Activated CD4-positive, alpha-beta T cell treated with anti-CD3 and anti-CD28 coated beads for 24 hours (primary cell): ENCODE results near the gene SLBP.

Experiments
- DNase-seq, 2 donors: peaks; one replicate each; pipeline ENCODE4 v3.0.0-alpha.2; 2020; ENCODE audit warnings: low read depth in 2 of 2

Gene SLBP

DNA sequence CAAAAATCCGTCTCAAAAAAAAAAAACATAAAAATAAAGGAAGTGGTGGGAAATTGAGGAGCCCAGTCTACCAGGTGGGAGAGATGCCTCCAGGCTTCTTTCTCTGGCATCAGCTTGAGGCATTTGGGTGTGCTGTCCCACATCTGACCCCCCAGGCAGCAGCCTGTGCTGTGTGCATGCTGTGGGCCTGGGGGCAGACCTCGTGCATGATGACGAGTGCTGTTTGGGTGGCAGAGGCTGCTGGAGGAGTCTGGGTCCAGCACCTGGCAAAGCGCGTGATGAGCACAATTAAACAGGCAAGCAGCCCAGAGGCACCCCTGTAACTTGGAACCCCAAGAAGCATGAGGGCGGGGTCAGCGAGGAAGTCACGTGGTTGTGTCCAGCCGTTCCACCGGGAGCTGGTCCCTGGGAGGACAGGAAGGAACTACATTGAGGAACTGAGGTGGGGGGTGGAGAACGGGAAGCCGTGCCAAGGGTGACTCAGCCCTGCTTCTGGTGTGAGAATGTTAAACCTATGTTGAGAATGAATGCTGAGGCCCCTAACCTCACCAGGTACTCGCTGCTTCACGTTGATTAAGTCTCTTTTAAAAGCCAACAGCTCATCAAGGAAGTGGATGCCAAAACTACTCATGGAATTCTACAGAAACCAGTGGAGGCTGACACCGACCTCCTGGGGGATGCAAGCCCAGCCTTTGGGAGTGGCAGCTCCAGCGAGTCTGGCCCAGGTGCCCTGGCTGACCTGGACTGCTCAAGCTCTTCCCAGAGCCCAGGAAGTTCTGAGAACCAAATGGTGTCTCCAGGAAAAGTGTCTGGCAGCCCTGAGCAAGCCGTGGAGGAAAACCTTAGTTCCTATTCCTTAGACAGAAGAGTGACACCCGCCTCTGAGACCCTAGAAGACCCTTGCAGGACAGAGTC lies 15.3 kb upstream of the SLBP start:
- no peak for DNase-seq

DNA sequence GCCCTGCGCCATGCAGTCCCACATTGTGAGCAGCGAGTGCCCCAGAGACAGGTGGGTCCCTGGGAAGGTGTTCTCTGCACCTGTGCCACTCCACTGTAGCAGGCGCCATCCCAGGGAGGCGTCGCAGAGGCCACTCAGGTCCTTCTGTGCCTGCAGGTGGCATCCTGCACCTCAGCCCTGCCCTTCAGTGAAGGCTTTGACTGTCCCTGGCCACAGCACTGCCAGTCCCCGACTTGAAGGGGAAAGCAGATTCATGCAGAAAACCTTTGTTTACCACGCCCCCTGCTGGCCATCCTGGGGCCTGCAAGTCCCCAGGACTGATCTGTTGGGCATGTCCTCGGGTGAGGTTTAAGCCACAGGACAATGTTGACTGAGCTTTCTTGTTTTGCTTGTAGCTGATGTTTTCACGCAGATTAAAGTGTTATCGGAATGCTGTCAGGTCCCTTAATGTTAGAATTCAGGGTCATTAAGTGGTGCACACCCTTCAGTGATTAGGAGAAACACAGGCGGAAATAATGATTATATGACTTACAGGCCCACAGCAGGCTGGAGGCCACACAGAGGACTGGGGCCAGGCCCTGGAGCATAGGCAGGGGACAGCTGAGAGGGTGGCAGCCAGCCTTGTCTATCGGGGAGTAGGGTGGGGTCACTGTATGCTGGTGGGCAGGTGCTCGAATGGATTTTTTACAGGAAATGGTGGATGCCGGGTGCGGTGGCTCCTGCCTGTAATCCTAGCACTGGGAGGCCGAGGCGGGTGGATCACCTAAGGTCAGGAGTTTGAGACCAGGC lies 14.2 kb upstream of the SLBP start:
- DNase-seq, result peak; percentile 85 to 89

DNA sequence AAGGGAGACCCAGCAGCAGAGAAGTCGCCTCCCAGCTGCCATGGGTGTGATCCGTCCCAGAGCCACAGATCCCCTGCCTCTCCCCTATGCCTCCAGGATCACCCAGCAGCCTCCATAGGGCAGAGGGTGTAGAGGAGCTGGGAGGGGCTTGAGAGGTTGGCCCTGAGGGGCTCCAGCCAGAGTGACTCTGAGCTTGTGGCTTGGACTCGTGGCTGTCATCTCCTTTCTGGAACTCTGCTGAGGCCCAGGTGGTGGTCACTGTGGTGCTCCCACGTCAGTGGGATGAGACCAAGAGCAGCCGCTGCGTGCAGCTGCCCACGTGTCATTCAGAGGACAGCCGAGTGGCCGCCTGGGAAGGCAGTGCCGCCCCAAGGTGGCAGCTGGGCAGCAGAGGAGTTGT lies 13.4 kb upstream of the SLBP start:
- no peak for DNase-seq

DNA sequence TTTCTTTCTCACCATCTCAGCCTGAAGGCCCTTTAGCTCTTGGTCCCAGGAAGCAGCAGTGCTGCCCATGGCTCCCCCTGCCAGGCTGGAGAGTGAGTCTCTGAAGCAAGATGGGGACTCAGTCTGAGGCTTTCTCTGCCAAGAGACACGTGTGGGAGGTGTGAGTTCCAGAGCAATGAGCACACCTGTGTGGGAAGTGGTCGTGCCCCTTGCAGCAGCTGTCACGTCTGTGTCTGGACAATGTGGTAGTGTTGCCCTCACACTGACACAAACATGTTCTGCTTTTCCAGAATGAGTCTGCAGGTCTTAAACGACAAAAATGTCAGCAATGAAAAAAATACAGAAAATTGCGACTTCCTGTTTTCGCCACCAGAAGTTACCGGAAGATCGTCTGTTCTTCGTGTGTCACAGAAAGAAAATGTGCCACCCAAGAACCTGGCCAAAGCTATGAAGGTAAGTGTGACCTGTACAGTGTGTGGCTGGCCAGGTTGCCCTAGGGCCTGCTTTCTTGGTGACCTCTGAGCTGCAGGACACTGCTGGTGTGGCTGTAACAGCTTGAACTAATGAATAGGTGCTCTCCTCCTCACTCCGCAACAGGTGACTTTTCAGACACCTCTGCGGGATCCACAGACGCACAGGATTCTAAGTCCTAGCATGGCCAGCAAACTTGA lies 11.1 kb upstream of the SLBP start:
- DNase-seq, result peak in 1 of 2 donors; percentile 35

DNA sequence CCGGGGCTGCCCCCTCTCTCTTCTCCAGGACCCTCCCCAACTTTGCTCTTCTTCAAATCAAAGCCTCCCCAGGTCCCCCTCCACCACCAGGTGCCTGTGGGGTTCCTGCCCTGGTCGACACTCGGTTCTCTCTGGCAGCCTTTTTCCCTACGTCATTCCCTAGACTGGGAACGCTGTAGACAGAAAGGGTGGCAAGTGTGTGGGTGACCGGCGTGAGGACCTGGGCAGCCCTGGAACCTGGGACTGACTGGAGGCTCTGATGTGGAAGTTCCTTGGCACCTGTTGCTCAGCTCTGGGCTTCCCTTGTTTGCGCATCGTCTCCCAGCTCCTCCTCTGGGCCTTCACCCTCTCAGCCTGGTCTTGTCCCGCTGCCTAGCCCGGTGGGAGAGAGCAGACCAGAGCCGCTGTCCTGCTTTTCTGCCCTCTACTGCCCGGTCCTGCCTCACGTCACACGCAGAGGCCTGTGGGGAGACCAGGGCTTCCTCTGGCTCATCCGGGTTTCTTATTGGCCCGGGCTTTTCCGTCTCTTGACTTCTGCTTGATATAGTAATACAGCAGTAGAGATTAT lies 10.5 kb upstream of the SLBP start:
- no peak for DNase-seq

DNA sequence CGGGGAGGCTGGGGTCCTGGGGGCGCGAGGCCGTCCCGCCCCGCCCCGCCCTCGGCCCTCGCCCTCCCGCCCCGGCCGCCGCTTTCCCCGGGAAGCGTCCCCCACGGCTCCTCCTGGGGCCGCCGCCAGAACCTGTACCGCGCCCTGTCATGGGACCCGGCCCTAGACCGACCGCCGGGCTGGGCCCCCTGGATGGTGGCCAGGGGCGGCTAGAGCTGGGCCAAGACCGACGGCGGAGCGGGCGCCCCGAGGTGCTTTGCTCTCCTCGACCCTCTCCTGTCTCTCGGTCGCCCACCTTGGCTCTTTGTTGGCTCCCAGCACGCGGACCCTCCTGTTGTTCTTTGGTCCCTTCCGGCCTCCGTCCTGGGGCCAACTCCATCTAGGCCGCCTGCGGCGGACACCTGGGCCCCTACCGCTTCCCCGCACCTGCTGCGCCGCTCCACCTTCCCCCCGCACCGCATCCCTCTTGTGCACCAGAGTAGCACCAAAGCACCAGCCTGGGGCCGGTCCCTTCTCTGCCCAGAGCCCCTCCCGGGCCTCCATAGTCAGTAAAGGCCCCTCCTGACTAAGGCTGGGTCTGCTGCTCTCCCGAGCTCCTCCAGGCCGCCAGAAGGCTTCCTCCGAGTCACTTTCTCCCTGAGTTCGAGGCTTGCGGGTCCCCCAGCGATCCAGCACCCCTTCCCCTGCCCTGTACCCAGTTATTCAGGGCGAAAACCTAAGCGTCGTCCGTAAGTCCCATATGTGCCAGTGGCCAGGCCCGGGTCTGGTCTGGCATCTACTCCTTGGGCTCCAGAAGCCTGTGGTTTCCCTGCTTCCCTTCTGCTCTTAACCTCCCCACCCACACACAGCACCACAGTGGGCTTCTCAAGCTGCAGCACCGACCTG lies 9.8 kb upstream of the SLBP start:
- no peak for DNase-seq

DNA sequence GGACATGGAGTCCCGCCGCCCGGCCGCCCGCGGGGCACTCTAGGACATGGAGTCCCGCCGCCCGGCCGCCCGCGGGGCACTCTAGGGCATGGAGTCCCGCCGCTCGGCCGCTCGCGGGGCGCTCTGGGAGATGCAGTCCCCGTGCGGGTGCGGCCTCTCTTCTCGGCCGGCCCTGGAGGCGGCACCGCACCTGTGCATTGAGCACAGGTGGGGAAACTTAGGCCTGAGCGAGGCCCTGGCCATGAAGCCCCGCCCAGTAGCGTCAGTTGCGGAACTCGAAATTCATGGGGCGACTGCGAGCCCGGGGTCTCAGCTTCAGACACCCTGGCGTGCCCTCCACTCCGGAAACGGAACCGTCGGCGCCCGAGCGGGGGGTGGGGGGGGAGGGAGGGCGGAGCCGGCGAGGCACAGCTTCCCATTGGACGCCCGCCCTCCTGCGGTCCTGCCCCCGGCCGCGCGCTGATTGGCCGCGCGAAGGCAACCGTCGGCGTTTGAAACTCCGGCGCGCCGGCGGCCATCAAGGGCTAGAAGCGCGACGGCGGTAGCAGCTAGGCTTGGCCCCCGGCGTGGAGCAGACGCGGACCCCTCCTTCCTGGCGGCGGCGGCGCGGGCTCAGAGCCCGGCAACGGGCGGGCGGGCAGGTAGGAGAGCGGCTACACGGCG lies 9.0 kb upstream of the SLBP start, which contains the start of the genes TACC3 and TMEM129:
Gene TACC3, plus strand, starts transcription at position 519 of the 663 bp plus-strand sequence. CDS start 1,901 bp downstream, outside the sequence.
Gene TMEM129, minus strand, starts transcription at position 321 of the 663 bp plus-strand sequence. CDS start 486 bp downstream, outside the sequence.
- DNase-seq, result peak; percentile 83 to 90

DNA sequence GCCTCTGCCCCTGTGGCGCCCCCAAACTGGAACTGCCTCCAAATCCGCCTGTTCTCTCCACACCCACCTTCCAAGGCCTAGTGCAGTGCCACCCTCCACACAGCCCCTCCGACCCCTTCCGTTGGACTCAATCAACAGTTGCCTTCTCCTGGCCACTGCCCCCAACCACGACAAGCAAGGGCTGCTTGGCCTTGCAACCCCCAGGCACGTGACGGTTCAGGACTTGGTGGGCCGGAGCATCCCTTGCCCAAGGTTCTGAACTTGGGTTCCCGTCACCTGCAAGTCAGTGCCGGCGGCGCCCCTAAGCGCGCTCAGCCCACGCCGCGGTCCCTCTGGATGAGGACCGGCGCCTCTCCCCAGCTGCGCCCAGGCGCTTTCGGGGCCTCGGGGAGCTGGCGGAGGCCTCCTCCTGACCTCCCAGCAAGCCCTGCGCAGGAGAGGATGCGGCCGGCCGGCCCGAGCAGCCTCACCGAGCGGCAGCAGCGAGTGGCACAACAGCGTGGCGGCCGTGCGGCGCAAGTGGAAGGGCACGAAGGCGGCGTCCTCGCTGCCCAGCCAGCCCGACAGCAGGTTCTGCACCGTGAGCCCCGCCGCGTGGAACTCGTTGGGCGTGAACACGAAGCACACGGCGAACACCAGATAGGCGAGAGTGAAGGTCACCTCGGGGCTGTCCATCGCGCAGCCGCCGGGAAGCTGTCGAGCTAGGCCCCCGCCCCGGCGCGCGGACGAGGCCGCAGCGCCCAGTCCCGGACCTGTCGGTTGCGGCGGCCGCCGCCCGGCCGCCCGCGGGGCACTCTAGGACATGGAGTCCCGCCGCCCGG lies 8.3 kb upstream of the SLBP start:
- DNase-seq, result no peak

DNA sequence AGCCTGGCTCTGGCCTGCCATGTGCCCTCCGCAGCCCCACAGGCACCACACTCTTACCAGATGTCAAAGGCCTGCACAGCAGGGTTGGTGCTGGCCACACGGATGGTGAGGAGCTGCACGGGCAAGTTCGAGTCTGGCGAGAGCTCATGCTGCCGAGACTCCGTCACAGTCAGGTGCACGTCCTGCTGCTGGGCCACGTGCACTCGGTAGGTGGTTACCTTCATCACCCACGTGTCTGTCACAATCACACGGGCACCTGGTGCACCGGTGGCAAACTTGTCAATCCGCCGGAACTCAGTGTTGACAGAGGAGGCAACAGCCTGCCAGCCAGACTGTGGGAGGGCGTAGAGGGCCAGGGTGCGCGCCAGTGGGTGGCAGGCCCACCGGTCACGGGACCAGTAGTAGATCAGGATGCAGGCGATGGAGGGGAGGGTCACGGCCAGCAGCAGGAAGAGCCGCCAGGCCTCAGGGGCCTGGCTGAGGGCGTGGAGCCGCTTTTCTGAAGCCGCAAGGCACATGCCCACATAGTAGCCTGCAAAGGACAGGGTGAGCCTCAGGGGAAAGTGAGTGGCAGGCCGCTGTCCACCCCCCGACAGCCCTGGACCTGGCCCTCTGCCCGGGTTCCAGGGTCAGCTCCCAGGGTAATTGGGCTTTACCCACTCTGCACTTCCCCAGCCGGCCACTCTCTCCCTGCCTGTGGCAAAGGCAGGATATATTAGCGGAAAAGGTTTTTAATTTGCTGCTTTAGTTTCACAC lies 6.2 kb upstream of the SLBP start:
- DNase-seq, result no peak

DNA sequence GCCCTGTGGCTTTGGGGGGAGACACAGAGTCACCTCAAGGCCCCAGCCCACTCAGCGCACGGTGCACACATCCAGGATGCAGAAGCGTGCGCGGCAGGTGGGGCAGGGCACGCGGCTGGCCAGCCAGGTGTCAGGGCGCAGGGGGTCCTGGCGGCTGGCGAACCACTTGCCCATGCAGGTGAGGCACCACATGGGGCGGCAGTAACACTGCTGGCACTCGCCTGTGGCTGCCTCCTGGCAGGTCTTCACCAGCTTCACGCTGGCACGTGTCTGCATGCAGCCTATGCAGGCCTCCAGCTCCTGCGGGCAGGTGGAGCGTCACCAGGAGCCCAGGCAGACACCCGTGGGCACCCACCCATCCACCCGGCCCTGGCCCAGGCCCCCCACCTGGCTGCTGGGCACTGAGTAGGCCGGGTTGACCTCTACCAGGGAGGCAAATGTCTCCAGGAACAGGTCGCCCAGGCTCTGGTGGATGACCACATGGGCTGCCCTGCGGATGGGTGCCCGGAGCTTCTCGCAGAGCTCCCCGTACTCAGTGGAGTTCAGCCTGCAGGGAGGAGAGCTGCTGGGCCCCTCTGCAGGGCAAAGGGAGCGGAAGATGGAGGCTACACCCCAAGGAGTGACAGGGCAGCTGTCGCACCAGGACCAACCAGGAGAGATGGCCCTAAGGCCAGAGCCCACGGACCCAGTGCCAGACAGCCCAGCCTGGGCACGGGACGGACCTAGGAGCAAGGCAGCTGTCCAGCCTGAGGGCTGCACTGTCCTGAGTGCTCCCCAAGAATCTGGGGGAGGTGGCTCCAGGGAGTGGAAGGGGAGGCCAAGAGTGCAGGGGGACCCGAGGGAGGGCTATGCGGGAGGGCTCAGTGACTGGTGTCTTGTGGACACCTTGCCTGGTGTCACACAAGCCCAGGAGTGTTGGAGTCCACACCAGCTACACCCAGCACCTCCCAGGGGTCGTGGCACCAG lies 5.3 kb upstream of the SLBP start:
- DNase-seq, result no peak

DNA sequence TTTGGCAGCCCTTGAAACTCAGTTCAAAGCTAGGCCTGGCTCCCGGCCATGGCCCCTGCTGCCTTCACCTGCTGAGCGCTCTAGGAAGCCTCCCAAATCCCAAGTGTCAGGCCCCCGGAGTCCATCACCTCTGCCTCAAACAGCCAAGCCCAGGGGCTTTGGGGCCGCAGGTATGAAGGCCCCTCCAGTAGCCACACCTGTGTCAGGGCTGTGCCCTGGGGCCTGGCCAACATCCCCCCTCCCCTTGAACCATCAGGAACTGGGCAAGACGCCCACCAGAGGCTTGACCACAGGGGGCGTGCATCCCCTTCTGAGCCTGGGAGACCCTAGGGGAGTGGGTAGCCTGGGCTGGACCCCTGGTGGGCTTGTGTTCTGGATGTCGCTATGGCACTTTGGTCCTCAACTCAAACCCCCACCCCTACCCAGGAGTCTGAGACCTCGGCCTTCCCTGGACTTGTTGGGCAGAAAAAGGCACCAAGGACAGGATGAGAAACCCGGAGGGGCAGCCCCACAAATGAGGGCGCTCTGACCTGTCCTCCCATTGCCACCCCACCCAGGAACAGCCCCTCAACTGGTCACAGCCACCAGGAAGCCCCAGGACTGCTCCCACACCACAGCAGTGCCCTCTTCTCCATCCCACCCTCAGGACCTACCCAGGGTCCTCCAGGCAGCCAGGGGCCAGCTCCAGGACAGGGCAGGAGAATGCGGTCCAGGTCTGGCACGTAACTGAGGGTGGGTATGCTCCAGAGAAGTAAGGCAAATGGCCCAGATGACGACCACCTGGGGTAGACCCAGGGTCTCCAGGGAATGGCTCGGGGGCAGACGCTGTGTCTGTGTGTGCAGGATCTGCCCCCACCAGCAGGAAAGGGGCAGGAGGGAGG lies 4.2 kb upstream of the SLBP start:
- no peak for DNase-seq

DNA sequence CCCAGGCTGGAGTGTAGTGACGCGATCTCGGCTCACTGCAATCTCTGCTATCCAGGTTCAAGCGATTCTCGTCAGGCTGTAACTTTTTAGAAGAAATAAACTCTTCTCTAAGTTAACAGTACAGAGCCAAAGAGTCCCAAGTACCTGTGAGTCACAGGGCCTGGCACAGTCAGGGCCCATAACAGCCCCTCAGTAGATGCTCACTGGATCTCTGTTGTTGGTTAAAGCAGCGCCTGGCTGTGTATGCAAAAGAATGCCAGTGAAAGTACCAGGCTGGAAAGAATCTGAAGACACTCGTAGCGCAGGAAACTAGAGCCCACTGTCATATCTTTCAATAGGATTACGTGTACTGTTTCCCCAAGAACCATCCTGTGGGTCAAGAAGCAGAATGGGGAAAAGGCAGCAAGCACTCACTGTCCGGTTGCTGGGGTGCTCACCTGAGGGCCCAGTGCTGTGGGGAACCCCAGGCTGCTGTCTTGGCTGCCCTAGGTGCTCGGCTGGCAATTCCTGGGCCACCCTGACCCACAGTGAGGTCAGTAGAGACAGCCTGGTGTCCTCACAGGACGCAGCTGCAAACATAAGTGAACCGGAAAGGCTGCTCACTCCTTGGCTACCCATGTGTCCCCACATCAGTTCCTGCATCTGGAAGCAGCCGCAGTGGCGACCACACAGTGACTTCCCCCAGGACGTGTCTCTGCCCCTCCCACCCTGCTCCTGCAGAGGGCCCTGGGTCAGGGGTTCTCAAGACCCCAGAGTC lies 3.1 kb upstream of the SLBP start:
- DNase-seq, result no peak

DNA sequence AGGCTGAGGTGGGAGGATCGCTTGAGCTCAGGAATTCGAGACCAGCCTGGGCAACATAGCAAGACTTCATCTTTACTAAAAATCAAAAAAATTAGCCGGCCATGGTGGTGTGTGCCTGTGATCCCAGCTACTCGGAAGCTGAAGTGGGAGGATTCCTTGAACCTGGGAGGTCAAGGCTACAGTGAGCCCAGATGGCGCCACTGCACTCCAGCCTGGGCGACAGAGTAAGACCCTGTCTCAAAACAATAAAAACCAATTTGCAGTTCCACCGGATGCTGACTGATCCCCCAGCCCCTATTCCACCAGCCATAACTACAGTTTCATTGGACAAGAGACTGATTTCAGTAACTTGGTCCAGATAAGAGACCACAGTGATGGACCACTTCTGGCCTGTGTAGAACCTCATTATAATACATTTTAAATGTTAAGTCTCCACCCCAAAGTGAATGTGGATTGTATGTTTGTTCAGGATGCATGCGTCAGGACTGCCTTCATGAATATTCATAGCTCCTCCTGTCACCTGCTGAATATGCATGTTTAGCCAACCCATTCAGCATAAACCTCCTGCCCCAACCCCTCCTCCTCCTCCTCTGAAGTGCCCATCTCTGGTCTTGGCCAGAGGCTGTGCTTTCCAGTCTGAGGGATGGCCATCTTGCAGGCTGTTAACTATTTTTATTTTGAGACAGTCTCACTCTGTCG lies 2.3 kb upstream of the SLBP start:
- DNase-seq, result no peak

DNA sequence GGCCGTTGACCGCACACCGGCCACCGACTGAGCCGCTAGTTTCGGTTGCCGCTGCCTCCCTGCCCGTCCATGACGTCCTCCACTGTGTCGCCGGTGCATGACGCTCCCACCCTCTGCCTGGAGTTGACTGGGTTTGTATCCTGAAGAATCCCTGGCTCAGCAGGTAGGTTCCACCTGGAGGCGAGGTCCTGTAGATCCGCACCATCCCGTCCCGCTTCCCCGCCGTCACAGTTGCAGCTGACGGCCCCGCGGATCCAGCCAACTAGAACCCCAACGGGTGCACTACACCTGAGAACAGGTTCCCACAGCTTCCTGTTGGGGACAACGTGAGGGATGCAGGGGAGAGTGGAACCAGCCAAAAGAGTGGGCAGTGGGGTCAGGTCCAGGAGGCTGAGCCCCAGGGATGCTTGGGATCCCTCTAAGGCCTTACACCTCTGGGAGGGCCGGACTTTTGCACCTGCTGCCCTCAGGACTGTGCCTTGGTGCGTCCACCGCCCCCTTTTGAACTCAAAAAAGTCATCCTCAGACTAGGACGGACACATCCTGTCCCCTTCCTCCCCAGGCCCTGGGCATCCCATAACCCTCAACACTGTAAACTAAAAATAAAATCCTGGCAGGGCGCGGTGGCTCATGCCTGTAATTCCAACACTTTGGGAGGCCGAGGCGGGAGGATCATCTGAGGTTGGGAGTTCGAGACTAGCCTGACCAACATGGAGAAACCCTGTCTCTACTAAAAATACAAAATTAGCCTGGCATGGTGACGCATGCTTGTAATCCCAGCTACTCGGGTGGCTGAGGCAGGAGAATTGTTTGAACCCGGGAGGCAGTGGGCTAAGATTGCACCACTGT lies 1.1 kb upstream of the SLBP start:
- DNase-seq, result no peak
